ENCODE results near the gene GLRX3.
"Not testable (repeated sequence)": the region's sequence is repeated elsewhere in the genome, so short reads cannot be mapped to it uniquely, and the experiment has no call there.

GLRX3 gene

GRCh38 chr10:130110246-130111112 lies 25.7 kb upstream of the GLRX3 start, which contains the start of gene C10orf143:
C10orf143 (minus strand) TSS chr10:130110830; CDS start chr10:130110772, 58 bp downstream.
- H3K4me3 ChIP-seq (ENCODE audit: low read depth, low read length), result peak within 1 kb of the TSS; percentile 68
- in situ Hi-C loops (cut with HindIII; ENCODE audit: low sequenced_read_pairs), result no loop called here
- DNase-seq (ENCODE audit: low read depth), result peak; percentile 94
- TF ChIP-seq, protein P1, sequence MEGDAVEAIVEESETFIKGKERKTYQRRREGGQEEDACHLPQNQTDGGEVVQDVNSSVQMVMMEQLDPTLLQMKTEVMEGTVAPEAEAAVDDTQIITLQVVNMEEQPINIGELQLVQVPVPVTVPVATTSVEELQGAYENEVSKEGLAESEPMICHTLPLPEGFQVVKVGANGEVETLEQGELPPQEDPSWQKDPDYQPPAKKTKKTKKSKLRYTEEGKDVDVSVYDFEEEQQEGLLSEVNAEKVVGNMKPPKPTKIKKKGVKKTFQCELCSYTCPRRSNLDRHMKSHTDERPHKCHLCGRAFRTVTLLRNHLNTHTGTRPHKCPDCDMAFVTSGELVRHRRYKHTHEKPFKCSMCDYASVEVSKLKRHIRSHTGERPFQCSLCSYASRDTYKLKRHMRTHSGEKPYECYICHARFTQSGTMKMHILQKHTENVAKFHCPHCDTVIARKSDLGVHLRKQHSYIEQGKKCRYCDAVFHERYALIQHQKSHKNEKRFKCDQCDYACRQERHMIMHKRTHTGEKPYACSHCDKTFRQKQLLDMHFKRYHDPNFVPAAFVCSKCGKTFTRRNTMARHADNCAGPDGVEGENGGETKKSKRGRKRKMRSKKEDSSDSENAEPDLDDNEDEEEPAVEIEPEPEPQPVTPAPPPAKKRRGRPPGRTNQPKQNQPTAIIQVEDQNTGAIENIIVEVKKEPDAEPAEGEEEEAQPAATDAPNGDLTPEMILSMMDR (IDR thresholded peaks at IDR 0.05; ENCODE audit: low read depth, low read length, missing control alignments), result no peak

DNA sequence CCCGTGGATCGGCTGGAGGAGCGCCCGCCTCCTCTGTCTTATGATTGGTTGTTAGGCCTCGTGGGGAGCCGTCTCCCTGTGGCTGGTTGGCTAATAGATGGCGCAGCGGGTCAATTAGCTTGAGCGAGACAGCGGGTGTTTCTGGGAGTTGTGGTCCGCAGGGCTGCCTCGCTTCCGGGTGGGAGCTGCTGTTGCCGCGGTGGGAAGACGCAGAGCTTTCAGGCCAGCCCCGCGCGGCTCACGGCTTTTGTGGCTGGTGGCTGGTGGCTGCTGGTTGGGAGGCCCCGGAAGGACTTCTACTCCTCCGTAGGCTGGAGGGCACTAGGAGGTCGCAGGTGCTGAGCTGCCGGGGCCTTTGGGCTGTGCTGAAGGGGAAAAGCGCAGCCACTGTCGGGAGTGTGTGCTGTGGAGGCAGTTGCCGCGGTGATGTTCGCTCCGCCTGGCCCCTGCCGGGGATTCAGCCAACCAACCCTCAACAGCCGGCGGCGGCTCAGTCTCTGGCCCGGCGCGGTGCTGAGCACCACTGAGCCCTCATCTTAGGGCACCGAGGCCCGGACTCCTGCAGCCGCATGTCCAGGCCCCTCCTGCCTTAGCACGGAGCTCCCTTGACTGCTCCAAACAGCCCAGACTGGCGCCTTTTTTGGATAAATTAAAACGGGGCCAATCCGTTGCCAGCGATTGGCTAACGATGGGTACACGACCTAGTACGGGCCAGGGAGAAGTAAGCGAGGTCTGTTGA lies 24.9 kb upstream of the GLRX3 start:
- TF ChIP-seq, protein P1 (IDR thresholded peaks at IDR 0.05; ENCODE audit: low read depth, low read length, missing control alignments), result peak; percentile 4
- in situ Hi-C loops (cut with HindIII; ENCODE audit: low sequenced_read_pairs), result no loop called here
- H3K4me3 ChIP-seq (ENCODE audit: low read depth, low read length), result peak overlapping the region; percentile 68
- peak; percentile 96 for DNase-seq (ENCODE audit: low read depth)

- no peak for DNase-seq (ENCODE audit: low read depth)
- in situ Hi-C loops (cut with HindIII; ENCODE audit: low sequenced_read_pairs), result no loop called here
- peak overlapping the region; percentile 68 for H3K4me3 ChIP-seq (ENCODE audit: low read depth, low read length)
- TF ChIP-seq, protein P1 (IDR thresholded peaks at IDR 0.05; ENCODE audit: low read depth, low read length, missing control alignments), result no peak
These were observed 24.4 kb upstream of the GLRX3 start for GRCh38 chr10:130111852-130112180.

GRCh38 chr10:130112821-130113220 lies 23.4 kb upstream of the GLRX3 start:
- no peak for DNase-seq (ENCODE audit: low read depth)
- TF ChIP-seq, protein P1 (IDR thresholded peaks at IDR 0.05; ENCODE audit: low read depth, low read length, missing control alignments), result no peak
- in situ Hi-C loops (cut with HindIII; ENCODE audit: low sequenced_read_pairs), result no loop called here
- H3K4me3 ChIP-seq (ENCODE audit: low read depth, low read length), result no peak overlapping the region

GRCh38 chr10:130116942-130117341 lies 19.2 kb upstream of the GLRX3 start:
- H3K4me3 ChIP-seq (ENCODE audit: low read depth, low read length); in situ Hi-C loops (cut with HindIII; ENCODE audit: low sequenced_read_pairs); DNase-seq (ENCODE audit: low read depth): not testable (repeated sequence)

DNA sequence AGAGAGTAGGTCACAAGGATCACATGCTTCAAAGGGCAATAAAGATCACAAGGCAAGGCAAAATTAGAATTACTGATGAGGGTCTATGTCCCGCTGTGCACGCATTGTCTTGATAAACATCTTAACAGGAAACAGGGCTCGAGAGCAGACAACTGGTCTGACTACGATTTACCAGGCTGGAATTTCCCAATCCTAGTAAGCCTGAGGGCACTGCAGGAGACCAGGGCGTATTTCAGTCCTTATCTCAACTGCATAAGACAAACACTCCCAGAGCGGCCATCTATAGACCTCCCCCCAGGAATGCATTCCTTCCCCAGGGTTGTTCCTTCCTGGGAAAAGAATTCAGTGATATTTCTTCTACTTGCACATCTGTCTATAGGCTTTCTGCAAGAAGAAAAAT lies 18.7 kb upstream of the GLRX3 start:
- DNase-seq (ENCODE audit: low read depth); in situ Hi-C loops (cut with HindIII; ENCODE audit: low sequenced_read_pairs); H3K4me3 ChIP-seq (ENCODE audit: low read depth, low read length): not testable (repeated sequence)

- DNase-seq (ENCODE audit: low read depth), result no peak
- in situ Hi-C loops (cut with HindIII; ENCODE audit: low sequenced_read_pairs), result no loop called here
- TF ChIP-seq, protein P1 (IDR thresholded peaks at IDR 0.05; ENCODE audit: low read depth, low read length, missing control alignments), result no peak
- no peak overlapping the region for H3K4me3 ChIP-seq (ENCODE audit: low read depth, low read length)
These were observed 14.6 kb upstream of the GLRX3 start for GRCh38 chr10:130121486-130122079.

All from astrocyte of the cerebellum (primary cell).